ENCODE results near the gene CABS1. TPM values are rescaled to one million over a fixed set of nuclear protein-coding genes. Genes with fewer than 3 reads are reported as not detected.

The CABS1 gene
- total RNA-seq, 1 experiment from 2014 or later, result not detected

DNA sequence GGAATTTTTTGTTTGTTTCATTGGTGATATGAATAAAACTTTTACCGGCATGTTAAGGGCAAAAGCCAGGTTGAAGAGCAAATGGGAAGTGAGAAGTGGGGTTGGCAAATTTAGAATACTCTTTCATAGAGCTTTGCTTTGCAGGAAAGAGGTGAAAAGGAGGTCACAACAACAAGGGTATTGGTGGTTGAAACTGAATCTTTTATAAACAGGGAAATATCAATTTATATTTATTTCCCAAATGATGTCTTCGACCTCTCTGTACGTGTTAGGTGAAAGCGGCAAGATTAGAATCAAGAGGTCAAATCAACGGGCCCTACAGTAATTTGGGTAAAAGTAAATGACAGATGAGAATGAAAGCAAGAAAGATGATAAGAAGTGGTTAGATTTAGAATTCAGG lies 29.2 kb downstream of the CABS1 start:
- POLR2A ChIA-PET (ENCODE audit: unreplicated experiment), result interaction anchor here (0.6 kb wide), 1 partner anchor 26 kb away, joined by 5 read pairs; no protein-coding TSS in a partner anchor
- BruUV-seq (replicated peaks), result no TSS peak
- CTCF ChIA-PET, result no interaction called here

GRCh38 chr4:70365479-70365878 lies 30.7 kb downstream of the CABS1 start:
- no TSS peak for BruUV-seq (replicated peaks)
- DNase-seq (peak; percentile 13), ATAC-seq (no peak)
- POLR2A ChIA-PET (ENCODE audit: unreplicated experiment), result no interaction called here
- no peaks in the 10 kb centered on the region for H3K9me2 ChIP-seq (replicated peaks; ENCODE audit: low read length)
- no peak overlapping the region for H3K4me2 ChIP-seq (ENCODE audit: low read length)
- peaks cover 44% of the 10 kb centered on the region for H3K27me3 ChIP-seq (ENCODE audit: low read length)
- H3K79me2 ChIP-seq (ENCODE audit: low read length), result no peaks in the 10 kb centered on the region
- H3F3A ChIP-seq (ENCODE audit: low read length, unreplicated experiment), result no peaks in the 10 kb centered on the region
- H3K4me3 ChIP-seq (ENCODE audit: low read length), result no peak overlapping the region
- no peak overlapping the region for H3K9ac ChIP-seq (ENCODE audit: low read length)
- no peak overlapping the region for H2AFZ ChIP-seq (ENCODE audit: low read length)
- no peaks in the 10 kb centered on the region for H3K36me3 ChIP-seq (ENCODE audit: low read depth, low read length)
- no peaks in the 10 kb centered on the region for H4K20me1 ChIP-seq (ENCODE audit: low read length)
- no peak for TF ChIP-seq EZH2phosphoT487 (IDR thresholded peaks at IDR 0.05; ENCODE audit: borderline replicate concordance, low read length)
- no peaks in the 10 kb centered on the region for H3K9me3 ChIP-seq (ENCODE audit: low read length)
- no peaks in the 10 kb centered on the region for H3K4me1 ChIP-seq (ENCODE audit: insufficient read depth, low read length)
- intact Hi-C loops (cut with micrococcal nuclease), result no loop called here
- CTCF ChIA-PET, result interaction anchor here (0.6 kb wide), 1 partner anchor 472 kb away, joined by 3 read pairs; no protein-coding TSS in a partner anchor
- no peak overlapping the region for H3K27ac ChIP-seq (ENCODE audit: low read length)

More for the DNA sequence above, 29.2 kb downstream of the CABS1 start:
- intact Hi-C loops (cut with micrococcal nuclease), result no loop called here
- no peaks in the 10 kb centered on the region for H3F3A ChIP-seq (ENCODE audit: low read length, unreplicated experiment)
- no peak overlapping the region for H3K9ac ChIP-seq (ENCODE audit: low read length)
- no peak overlapping the region for H2AFZ ChIP-seq (ENCODE audit: low read length)
- no peaks in the 10 kb centered on the region for H4K20me1 ChIP-seq (ENCODE audit: low read length)
- H3K79me2 ChIP-seq (ENCODE audit: low read length), result no peaks in the 10 kb centered on the region
- no peaks in the 10 kb centered on the region for H3K4me1 ChIP-seq (ENCODE audit: insufficient read depth, low read length)
- no peak overlapping the region for H3K4me3 ChIP-seq (ENCODE audit: low read length)
- DNase-seq, result no peak
- no peak for TF ChIP-seq EZH2phosphoT487 (IDR thresholded peaks at IDR 0.05; ENCODE audit: borderline replicate concordance, low read length)
- no peak for TF ChIP-seq CTCF (conservative IDR thresholded peaks at IDR 0.05; ENCODE audit: low read depth, low read length)
- no peak for TF ChIP-seq EZH2 (IDR thresholded peaks at IDR 0.05; ENCODE audit: low read length, unreplicated experiment)
- ATAC-seq, result no peak
- H3K27me3 ChIP-seq (ENCODE audit: low read length), result peaks cover 38% of the 10 kb centered on the region
- H3K9me2 ChIP-seq (replicated peaks; ENCODE audit: low read length), result no peaks in the 10 kb centered on the region
- H3K4me2 ChIP-seq (ENCODE audit: low read length), result no peak overlapping the region
- H3K9me3 ChIP-seq (ENCODE audit: low read length), result no peaks in the 10 kb centered on the region
- H3K27ac ChIP-seq (ENCODE audit: low read length), result no peak overlapping the region
- no peaks in the 10 kb centered on the region for H3K36me3 ChIP-seq (ENCODE audit: low read depth, low read length)

GRCh38 chr4:70367813-70368212 lies 33.0 kb downstream of the CABS1 start:
- Histone ChIP-seq H3K4me2 (ENCODE audit: low read length) (no peak overlapping the region), H3K36me3 (ENCODE audit: low read depth, low read length) (no peaks in the 10 kb centered on the region), H3K27me3 (ENCODE audit: low read length) (peaks cover 43% of the 10 kb centered on the region), H3K79me2 (ENCODE audit: low read length) (no peaks in the 10 kb centered on the region), H3K27ac (ENCODE audit: low read length) (no peak overlapping the region), H3F3A (ENCODE audit: low read length, unreplicated experiment) (no peaks in the 10 kb centered on the region), H3K9me2 (replicated peaks; ENCODE audit: low read length) (no peaks in the 10 kb centered on the region), H4K20me1 (ENCODE audit: low read length) (no peaks in the 10 kb centered on the region), H3K9me3 (ENCODE audit: low read length) (no peaks in the 10 kb centered on the region), H3K4me3 (ENCODE audit: low read length) (no peak overlapping the region), H3K9ac (ENCODE audit: low read length) (no peak overlapping the region), H2AFZ (ENCODE audit: low read length) (no peak overlapping the region), H3K4me1 (ENCODE audit: insufficient read depth, low read length) (no peaks in the 10 kb centered on the region)
- no TSS peak for BruUV-seq (replicated peaks)
- ChIA-PET POLR2A (ENCODE audit: unreplicated experiment) (no interaction called here), CTCF (no interaction called here)
- DNase-seq (no peak), ATAC-seq (no peak)
- intact Hi-C loops (cut with micrococcal nuclease), result no loop called here
- TF ChIP-seq EZH2 (IDR thresholded peaks at IDR 0.05; ENCODE audit: low read length, unreplicated experiment), result no peak
- TF ChIP-seq CTCF (conservative IDR thresholded peaks at IDR 0.05; ENCODE audit: low read depth, low read length), result no peak
- no peak for TF ChIP-seq EZH2phosphoT487 (IDR thresholded peaks at IDR 0.05; ENCODE audit: borderline replicate concordance, low read length)
